ENCODE data around the gene CAPNS2. TPM values are rescaled to one million over a fixed set of nuclear protein-coding genes. Genes with fewer than 3 reads are reported as not detected.

CAPNS2 gene
- total RNA-seq, 1 donor from 2014 or later, result not detected

GRCh38 chr16:55555436-55555835, 11.0 kb upstream of the CAPNS2 start:
- Mint-ChIP-seq H3K9me3 (ENCODE audit: unreplicated experiment) (peaks cover 2% of the 10 kb centered on the region), H3K4me3 (ENCODE audit: unreplicated experiment) (no peak overlapping the region), H3K4me1 (ENCODE audit: low read depth, unreplicated experiment) (no peaks in the 10 kb centered on the region)

GRCh38 chr16:55557186-55557585, 9.3 kb upstream of the CAPNS2 start:
- H3K27ac Mint-ChIP-seq (ENCODE audit: unreplicated experiment), result no peak overlapping the region
- H3K36me3 Mint-ChIP-seq (ENCODE audit: unreplicated experiment), result peaks cover 7% of the 10 kb centered on the region
- H3K9me3 Mint-ChIP-seq (ENCODE audit: unreplicated experiment), result peaks cover 2% of the 10 kb centered on the region

More at GRCh38 chr16:55555436-55555835, 11.0 kb upstream of the CAPNS2 start:
- Mint-ChIP-seq H3K27me3 (ENCODE audit: unreplicated experiment) (no peaks in the 10 kb centered on the region), H3K27ac (ENCODE audit: unreplicated experiment) (no peak overlapping the region), H3K36me3 (ENCODE audit: unreplicated experiment) (peaks cover 7% of the 10 kb centered on the region)
- no peak for TF ChIP-seq CTCF (IDR thresholded peaks at IDR 0.05; ENCODE audit: partially characterized antibody, unreplicated experiment)
- DNase-seq, result no peak

GRCh38 chr16:55559233-55559632, 7.3 kb upstream of the CAPNS2 start:
- TF ChIP-seq CTCF (IDR thresholded peaks at IDR 0.05; ENCODE audit: partially characterized antibody, unreplicated experiment), result no peak
- DNase-seq, result no peak
- no peak overlapping the region for H3K4me3 Mint-ChIP-seq (ENCODE audit: unreplicated experiment)
- no peak overlapping the region for H3K27ac Mint-ChIP-seq (ENCODE audit: unreplicated experiment)
- H3K4me1 Mint-ChIP-seq (ENCODE audit: low read depth, unreplicated experiment), result no peaks in the 10 kb centered on the region
- peaks cover 2% of the 10 kb centered on the region for H3K9me3 Mint-ChIP-seq (ENCODE audit: unreplicated experiment)
- H3K36me3 Mint-ChIP-seq (ENCODE audit: unreplicated experiment), result no peaks in the 10 kb centered on the region
- H3K27me3 Mint-ChIP-seq (ENCODE audit: unreplicated experiment), result no peaks in the 10 kb centered on the region

More at GRCh38 chr16:55557186-55557585, 9.3 kb upstream of the CAPNS2 start:
- no peak for TF ChIP-seq CTCF (IDR thresholded peaks at IDR 0.05; ENCODE audit: partially characterized antibody, unreplicated experiment)
- no peaks in the 10 kb centered on the region for H3K27me3 Mint-ChIP-seq (ENCODE audit: unreplicated experiment)
- no peak for DNase-seq
- H3K4me3 Mint-ChIP-seq (ENCODE audit: unreplicated experiment), result no peak overlapping the region
- no peaks in the 10 kb centered on the region for H3K4me1 Mint-ChIP-seq (ENCODE audit: low read depth, unreplicated experiment)

- H3K27ac Mint-ChIP-seq (ENCODE audit: unreplicated experiment), result no peak overlapping the region
- no peaks in the 10 kb centered on the region for H3K4me1 Mint-ChIP-seq (ENCODE audit: low read depth, unreplicated experiment)
- H3K27me3 Mint-ChIP-seq (ENCODE audit: unreplicated experiment), result no peaks in the 10 kb centered on the region
- H3K4me3 Mint-ChIP-seq (ENCODE audit: unreplicated experiment), result no peak overlapping the region
- no peaks in the 10 kb centered on the region for H3K36me3 Mint-ChIP-seq (ENCODE audit: unreplicated experiment)
- no peak for TF ChIP-seq CTCF (IDR thresholded peaks at IDR 0.05; ENCODE audit: partially characterized antibody, unreplicated experiment)
- DNase-seq, result no peak
- H3K9me3 Mint-ChIP-seq (ENCODE audit: unreplicated experiment), result no peaks in the 10 kb centered on the region
Measured at GRCh38 chr16:55559933-55560516, 6.5 kb upstream of the CAPNS2 start.

GRCh38 chr16:55561319-55561848, 5.1 kb upstream of the CAPNS2 start:
- Mint-ChIP-seq H3K36me3 (ENCODE audit: unreplicated experiment) (no peaks in the 10 kb centered on the region), H3K4me3 (ENCODE audit: unreplicated experiment) (no peak overlapping the region), H3K9me3 (ENCODE audit: unreplicated experiment) (no peaks in the 10 kb centered on the region)

More at GRCh38 chr16:55561319-55561848, 5.1 kb upstream of the CAPNS2 start:
- no peaks in the 10 kb centered on the region for H3K27me3 Mint-ChIP-seq (ENCODE audit: unreplicated experiment)
- DNase-seq, result no peak
- TF ChIP-seq CTCF (IDR thresholded peaks at IDR 0.05; ENCODE audit: partially characterized antibody, unreplicated experiment), result no peak
- no peak overlapping the region for H3K27ac Mint-ChIP-seq (ENCODE audit: unreplicated experiment)
- H3K4me1 Mint-ChIP-seq (ENCODE audit: low read depth, unreplicated experiment), result no peaks in the 10 kb centered on the region

Data from glutamatergic neuron (in vitro differentiated cells).